AG09309 (cell line): ENCODE results near the gene NEGR1.

Experiments used
- DNase-seq: peaks from one replicate; pipeline ENCODE4 v3.0.0-alpha.2; 2010; ENCODE audit warnings: low read depth
- H3K4me3 ChIP-seq: 2 replicates; pipeline ENCODE4 v1.5.1; 2011; ENCODE audit warnings: mild to moderate bottlenecking, low read depth, low read length, moderate library complexity; ENCODE audit not compliant: control insufficient read depth
- CTCF ChIP-seq: IDR thresholded peaks from 2 replicates; pipeline ENCODE4 v1.5.1; 2011; ENCODE audit warnings: mild to moderate bottlenecking, low read depth, low read length, inconsistent platforms; ENCODE audit not compliant: insufficient read depth, control insufficient read depth; ENCODE audit errors: missing control alignments

The NEGR1 gene

DNA sequence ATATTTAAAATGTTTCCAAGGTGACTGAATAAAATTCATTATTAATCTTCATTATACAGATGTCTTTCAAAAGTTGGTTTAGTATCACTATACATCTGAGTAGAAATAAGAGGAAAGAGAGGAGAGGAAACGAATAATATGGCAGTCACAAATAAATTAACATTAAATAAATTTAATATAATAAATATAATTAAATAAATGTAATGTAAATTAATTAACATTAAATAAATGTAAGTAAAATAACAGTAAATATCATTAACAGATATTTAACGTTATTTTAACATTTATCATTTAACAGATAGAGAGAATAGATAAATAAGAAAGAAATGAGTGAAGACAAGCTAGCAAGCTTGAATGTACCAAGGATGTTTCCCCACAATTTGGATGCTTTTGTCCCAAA lies 592.7 kb downstream of the NEGR1 start:
- DNase-seq = no peak
- H3K4me3 ChIP-seq = no peak overlapping the region
- no peak for TF ChIP-seq CTCF

GRCh38 chr1:71687376-71687775 lies 595.0 kb downstream of the NEGR1 start:
- no peak overlapping the region for H3K4me3 ChIP-seq
- TF ChIP-seq CTCF = no peak
- DNase-seq = no peak

- no peak for DNase-seq
- no peak overlapping the region for H3K4me3 ChIP-seq
- TF ChIP-seq CTCF = no peak
These were observed 605.1 kb downstream of the NEGR1 start for GRCh38 chr1:71676979-71677925.

- no peak for TF ChIP-seq CTCF
- DNase-seq = no peak
- H3K4me3 ChIP-seq = no peak overlapping the region
These were observed 614.3 kb downstream of the NEGR1 start for GRCh38 chr1:71668065-71668464.

- no peak for TF ChIP-seq CTCF
- no peak for DNase-seq
- no peak overlapping the region for H3K4me3 ChIP-seq
These were observed 615.1 kb downstream of the NEGR1 start for GRCh38 chr1:71667216-71667615.

GRCh38 chr1:71666609-71667008 lies 615.7 kb downstream of the NEGR1 start:
- no peak for DNase-seq
- TF ChIP-seq CTCF = no peak
- H3K4me3 ChIP-seq = no peak overlapping the region
